ENCODE data around the gene FYN. TPM values are rescaled to one million over a fixed set of nuclear protein-coding genes. Genes with fewer than 3 reads are reported as not detected.
A peak's percentile ranks its signal among the peaks of the same experiment; 100 is the strongest.
"Not testable (repeated sequence)": the region's sequence is repeated elsewhere in the genome, so short reads cannot be mapped to it uniquely, and the experiment has no call there.

FYN gene
- polyA plus RNA-seq, 3 donors from 2014 or later, result 358 to 488 (median 414) TPM

DNA sequence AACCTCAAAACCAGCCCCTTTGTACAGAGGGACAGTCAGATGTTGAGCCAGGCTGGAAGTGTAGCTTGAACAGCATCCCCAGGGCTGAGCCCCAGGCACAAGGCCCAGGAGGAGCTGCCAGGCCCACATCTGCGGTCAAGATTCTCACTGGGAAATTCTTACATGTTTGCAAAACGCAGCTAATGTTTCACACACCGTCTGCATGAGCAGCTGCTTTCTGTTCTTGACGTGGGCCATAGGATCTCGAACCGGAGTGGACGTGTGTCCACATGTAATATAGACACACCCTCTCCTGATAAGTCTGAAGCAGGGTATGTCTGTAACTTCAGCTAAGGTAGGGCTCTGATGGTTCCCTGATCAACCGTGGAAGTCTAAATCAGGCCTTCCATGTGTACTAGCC lies 226.3 kb downstream of the FYN start:
- Mint-ChIP-seq H3K36me3 (peaks cover 5 to 39% (median 25%) of the 10 kb centered on the region in 3 donors), H3K4me3 (no peak overlapping the region), H3K9me3 (peaks cover 0 to 2% (median 0%) of the 10 kb centered on the region in 6 donors), H3K27me3 (ENCODE audit: low read depth in 3 of 3) (peaks cover 0 to 5% (median 0%) of the 10 kb centered on the region in 3 donors), H3K4me1 (no peaks in the 10 kb centered on the region), H3K27ac (no peak overlapping the region)
- no peak for DNase-seq

DNA sequence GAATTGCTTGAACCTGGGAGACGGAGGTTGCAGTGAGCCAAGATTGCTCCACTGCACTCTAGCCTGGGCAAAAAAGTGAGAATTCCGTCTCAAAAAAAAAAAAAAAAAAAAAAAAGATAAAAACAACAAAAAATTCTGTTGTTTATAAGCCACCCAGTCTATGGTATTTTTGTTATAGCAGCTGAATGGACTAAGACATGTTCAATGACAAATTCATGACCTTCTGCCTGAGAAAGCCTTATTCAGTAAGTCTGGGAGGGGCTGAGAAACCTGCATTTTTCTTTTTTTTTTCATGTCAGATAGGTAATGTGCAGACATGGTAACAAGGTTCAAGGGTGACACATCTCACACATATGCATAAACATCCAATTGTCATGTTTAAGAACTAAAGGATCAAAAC lies 227.2 kb downstream of the FYN start:
- Mint-ChIP-seq H3K4me3 (no peak overlapping the region), H3K9me3 (peaks cover 0 to 2% (median 0%) of the 10 kb centered on the region in 6 donors), H3K36me3 (peaks cover 5 to 36% (median 23%) of the 10 kb centered on the region in 3 donors), H3K27ac (peak overlapping the region in 2 of 6 donors; percentile 24 to 56), H3K27me3 (ENCODE audit: low read depth in 3 of 3) (peaks cover 0 to 5% (median 0%) of the 10 kb centered on the region in 3 donors), H3K4me1 (no peaks in the 10 kb centered on the region)
- no peak for DNase-seq

DNA sequence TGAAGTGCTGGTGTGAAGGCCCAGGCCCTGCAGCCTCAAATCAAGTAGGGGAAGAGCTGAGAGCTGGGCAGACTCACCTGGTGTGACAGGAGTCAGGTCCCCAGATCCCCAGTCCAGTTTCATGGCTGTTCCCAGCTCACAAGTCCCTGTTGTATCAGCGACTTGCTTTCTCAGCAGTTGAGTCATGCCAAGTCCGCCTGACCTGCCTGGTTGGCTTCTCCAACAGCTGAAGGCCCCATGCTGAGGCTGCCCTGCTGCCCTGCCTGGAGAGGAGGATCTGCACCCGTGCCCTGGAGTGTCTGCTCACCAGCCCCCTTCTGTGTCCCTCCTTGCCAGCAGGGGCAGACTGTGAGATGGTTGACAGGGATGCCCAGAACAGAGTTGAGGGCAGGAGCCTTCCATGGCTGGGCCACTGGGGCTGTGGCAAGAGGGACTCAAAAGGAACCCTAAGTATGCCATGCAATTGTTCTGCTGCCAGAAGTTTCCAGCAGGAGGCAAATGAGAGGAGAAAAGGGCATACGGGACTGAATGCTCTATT lies 228.3 kb downstream of the FYN start:
- Mint-ChIP-seq H3K27ac (no peak overlapping the region), H3K4me3 (no peak overlapping the region), H3K36me3 (peaks cover 10 to 37% (median 24%) of the 10 kb centered on the region in 3 donors)

DNA sequence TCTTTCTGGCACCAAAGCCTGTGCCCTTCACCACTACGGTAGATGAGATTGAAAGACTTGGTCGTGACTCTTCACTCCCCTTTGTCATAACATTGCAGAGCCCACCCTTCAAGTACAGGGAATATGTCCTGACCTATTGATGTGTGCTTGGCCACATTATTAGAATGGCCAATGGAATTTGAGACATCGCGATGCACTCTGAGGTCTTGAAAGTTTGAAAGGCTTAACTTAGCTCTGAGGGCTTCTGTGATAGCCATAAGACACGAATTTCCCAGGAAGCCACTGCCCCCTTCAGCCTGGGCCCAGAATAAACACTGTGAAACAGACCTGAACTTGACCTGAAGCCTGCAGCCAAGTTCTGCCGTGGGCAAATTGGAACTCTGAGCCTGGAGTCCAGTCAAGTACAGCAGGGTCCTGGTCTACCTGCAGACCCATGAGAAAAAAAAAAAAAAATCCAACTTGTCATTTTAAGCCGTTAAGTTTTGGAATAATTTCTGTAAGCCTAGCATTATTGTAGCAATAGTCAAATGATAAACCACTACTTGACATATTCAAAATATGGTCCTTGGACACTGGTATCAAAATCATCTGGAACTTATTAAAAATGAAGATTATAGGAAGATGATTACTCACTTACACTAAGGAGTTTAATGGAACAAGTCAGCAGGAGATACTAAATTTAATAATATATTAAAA lies 230.6 kb downstream of the FYN start:
- Mint-ChIP-seq H3K4me3 (no peak overlapping the region), H3K36me3 (peaks cover 15 to 40% (median 28%) of the 10 kb centered on the region in 3 donors), H3K4me1 (no peaks in the 10 kb centered on the region), H3K27ac (peak overlapping the region in 2 of 6 donors; percentile 12 to 22), H3K27me3 (ENCODE audit: low read depth in 3 of 3) (peaks cover 0 to 3% (median 2%) of the 10 kb centered on the region in 3 donors), H3K9me3 (peaks cover 0 to 2% (median 0%) of the 10 kb centered on the region in 6 donors)
- DNase-seq, result no peak

More for the DNA sequence above, 228.3 kb downstream of the FYN start:
- H3K4me1 Mint-ChIP-seq, result no peaks in the 10 kb centered on the region
- DNase-seq, result no peak
- H3K27me3 Mint-ChIP-seq (ENCODE audit: low read depth in 3 of 3), result peaks cover 0 to 4% (median 3%) of the 10 kb centered on the region in 3 donors
- H3K9me3 Mint-ChIP-seq, result peaks cover 0 to 2% (median 0%) of the 10 kb centered on the region in 6 donors

DNA sequence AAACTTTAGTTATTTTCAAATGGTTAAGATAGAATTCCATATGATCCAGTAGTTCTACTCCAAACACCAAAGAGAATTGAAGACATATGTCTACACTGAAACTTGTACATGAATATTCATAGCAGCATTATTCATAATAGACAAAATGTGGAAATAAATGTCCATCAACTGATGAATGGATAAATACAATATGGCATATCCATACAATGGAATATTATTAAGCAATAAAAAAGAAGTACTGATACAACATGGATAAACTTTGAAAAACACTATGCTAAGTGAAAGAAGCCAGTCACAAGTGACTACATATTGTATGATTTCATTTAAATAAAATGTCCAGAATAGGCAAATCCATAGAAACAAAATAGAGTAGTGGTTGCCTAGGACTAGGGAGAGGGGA lies 234.0 kb downstream of the FYN start:
- Mint-ChIP-seq H3K36me3 (peaks cover 19 to 42% (median 41%) of the 10 kb centered on the region in 3 donors), H3K4me1 (no peaks in the 10 kb centered on the region), H3K4me3 (no peak overlapping the region), H3K27me3 (ENCODE audit: low read depth in 3 of 3) (peaks cover 0 to 3% (median 2%) of the 10 kb centered on the region in 3 donors), H3K9me3 (peaks cover 0 to under 1% (median 0%) of the 10 kb centered on the region in 6 donors), H3K27ac (no peak overlapping the region)
- no peak for DNase-seq

DNA sequence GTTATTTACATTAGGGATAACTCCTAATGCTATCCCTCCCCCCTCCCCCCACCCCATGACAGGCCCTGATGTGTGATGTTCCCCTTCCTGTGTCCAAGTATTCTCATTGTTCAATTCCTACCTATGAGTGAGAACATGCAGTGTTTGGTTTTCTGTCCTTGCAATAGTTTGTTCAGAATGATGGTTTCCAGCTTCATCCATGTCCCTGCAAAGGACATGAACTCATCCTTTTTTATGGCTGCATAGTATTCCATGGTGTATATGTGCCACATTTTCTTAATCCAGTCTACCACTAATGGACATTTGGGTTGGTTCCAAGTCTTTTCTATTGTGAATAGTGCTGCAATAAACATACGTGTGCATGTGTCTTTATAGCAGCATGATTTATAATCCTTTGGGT lies 238.3 kb downstream of the FYN start:
- H3K4me1 Mint-ChIP-seq; H3K4me3 Mint-ChIP-seq; H3K9me3 Mint-ChIP-seq; H3K27me3 Mint-ChIP-seq (ENCODE audit: low read depth in 3 of 3); H3K27ac Mint-ChIP-seq; DNase-seq: not testable (repeated sequence)
- H3K36me3 Mint-ChIP-seq, result peaks cover 14 to 32% (median 23%) of the 10 kb centered on the region in 3 donors

DNA sequence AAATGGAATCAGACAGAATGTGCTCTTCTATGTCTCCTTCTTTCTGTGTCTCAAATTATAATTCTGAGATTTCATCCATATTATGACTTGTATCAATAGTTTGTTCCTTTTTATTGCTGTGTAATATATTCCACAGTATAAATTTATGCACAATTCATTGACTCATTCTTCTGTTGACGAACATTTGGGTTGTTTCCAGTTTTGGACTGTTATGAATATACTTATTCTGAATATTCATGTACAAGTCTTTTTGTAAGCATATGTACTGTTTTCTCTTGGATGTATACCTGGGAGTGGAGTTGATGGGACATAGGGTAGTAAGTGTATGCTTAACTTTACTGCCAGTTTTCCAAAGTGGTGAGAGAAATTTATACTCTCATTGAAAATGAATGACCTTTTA lies 239.4 kb downstream of the FYN start:
- H3K36me3 Mint-ChIP-seq, result peaks cover 13 to 30% (median 24%) of the 10 kb centered on the region in 3 donors
- H3K27me3 Mint-ChIP-seq (ENCODE audit: low read depth in 3 of 3), result no peaks in the 10 kb centered on the region

DNA sequence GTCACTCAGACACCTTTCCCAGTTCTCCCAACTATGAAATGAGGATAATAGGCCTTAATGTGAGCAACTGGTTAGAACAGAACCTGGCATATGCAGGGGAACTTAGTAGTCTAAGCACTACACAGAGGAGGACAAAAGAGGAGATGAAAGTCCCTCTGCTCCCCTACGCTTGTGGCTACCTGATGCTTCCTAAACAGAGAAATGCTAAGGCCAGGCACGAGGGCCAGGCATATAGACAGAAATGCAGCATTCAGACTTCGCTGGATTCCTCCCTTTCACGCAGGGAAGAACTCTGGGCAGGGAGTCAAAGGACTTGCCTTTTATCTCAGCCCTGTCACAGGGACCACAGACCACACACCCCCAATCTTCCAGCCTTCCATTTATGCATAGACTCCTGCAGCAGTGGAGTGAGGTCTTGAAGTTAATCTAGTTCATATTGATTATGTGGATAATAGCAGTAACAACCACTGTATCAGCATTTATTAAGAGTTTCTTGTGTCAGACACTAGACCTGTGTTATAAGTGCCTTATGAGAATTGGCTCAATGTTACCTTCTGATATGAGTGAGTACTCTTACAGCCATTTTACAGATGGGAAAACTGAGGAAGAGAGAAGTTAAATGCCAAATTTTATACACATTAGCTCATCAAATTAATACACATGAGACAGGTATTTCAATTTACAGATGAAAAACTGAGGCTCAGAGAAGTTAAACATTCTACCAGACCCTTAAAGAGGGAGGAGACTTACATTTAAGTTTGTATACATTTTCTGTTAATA lies 240.6 kb downstream of the FYN start:
- no peak for DNase-seq
- Mint-ChIP-seq H3K4me1 (no peaks in the 10 kb centered on the region), H3K27me3 (ENCODE audit: low read depth in 3 of 3) (no peaks in the 10 kb centered on the region), H3K36me3 (peaks cover 12 to 36% (median 26%) of the 10 kb centered on the region in 3 donors), H3K4me3 (no peak overlapping the region), H3K27ac (no peak overlapping the region), H3K9me3 (peaks cover 0 to 6% (median 2%) of the 10 kb centered on the region in 6 donors)

More for the DNA sequence above, 239.4 kb downstream of the FYN start:
- Mint-ChIP-seq H3K4me1 (no peaks in the 10 kb centered on the region), H3K27ac (no peak overlapping the region), H3K9me3 (peaks cover 0 to 6% (median 2%) of the 10 kb centered on the region in 6 donors), H3K4me3 (no peak overlapping the region)
- no peak for DNase-seq

DNA sequence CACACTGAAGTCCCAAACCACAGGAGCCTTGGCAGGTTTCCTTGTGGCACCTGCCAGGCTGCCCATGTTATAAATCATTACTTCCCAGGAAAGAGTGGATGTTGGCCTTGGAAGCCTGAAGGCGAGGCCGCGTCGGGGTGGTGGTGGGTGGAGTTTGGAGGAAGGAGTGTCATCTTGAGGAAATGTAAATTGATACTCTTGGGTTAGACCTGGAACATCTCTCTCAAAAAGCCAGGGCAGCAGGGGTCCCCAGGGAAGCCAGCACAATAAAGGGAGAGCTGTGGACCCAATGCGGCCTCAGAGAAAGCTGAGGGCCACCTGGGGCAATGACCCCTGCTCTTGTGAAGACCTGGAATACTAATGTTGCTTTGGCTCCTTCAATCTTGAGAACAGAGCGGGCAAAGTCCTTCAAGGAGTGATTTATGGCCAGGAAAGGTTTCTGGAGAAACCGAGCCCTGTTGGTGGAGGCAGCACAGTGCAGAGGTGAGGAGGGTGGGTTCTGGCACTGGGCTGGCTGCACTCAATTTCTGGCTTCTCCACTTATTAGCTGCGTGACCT lies 241.3 kb downstream of the FYN start:
- DNase-seq, result no peak
- no peak overlapping the region for H3K4me3 Mint-ChIP-seq
- peaks cover 5 to 29% (median 20%) of the 10 kb centered on the region in 3 donors for H3K36me3 Mint-ChIP-seq
- no peaks in the 10 kb centered on the region for H3K27me3 Mint-ChIP-seq (ENCODE audit: low read depth in 3 of 3)
- H3K4me1 Mint-ChIP-seq, result no peaks in the 10 kb centered on the region
- no peak overlapping the region for H3K27ac Mint-ChIP-seq
- H3K9me3 Mint-ChIP-seq, result peaks cover 0 to 6% (median 2%) of the 10 kb centered on the region in 6 donors

DNA sequence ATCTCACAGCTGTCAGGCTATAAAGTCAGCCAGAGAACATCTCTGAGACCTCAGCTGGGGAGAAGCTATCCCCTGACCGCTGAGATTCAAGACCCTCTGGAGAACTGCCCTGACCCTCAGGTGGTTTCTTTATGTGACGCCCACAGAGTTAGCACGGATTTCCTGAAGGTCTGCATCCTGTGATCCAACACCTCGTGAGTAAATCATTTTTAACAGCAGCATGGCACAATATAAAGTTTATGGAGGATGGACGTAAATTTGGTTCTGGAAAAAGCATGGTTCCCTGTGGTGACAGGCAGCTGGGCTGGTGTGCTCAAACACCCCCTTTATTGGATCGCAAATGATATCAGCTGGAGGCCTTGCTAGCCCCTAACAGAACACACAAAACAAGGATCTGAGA lies 242.2 kb downstream of the FYN start:
- Mint-ChIP-seq H3K27ac (no peak overlapping the region), H3K36me3 (peaks cover 5 to 21% (median 12%) of the 10 kb centered on the region in 3 donors), H3K4me3 (no peak overlapping the region), H3K27me3 (ENCODE audit: low read depth in 3 of 3) (no peaks in the 10 kb centered on the region), H3K4me1 (no peaks in the 10 kb centered on the region), H3K9me3 (peaks cover 0 to 6% (median 2%) of the 10 kb centered on the region in 6 donors)
- DNase-seq, result no peak

DNA sequence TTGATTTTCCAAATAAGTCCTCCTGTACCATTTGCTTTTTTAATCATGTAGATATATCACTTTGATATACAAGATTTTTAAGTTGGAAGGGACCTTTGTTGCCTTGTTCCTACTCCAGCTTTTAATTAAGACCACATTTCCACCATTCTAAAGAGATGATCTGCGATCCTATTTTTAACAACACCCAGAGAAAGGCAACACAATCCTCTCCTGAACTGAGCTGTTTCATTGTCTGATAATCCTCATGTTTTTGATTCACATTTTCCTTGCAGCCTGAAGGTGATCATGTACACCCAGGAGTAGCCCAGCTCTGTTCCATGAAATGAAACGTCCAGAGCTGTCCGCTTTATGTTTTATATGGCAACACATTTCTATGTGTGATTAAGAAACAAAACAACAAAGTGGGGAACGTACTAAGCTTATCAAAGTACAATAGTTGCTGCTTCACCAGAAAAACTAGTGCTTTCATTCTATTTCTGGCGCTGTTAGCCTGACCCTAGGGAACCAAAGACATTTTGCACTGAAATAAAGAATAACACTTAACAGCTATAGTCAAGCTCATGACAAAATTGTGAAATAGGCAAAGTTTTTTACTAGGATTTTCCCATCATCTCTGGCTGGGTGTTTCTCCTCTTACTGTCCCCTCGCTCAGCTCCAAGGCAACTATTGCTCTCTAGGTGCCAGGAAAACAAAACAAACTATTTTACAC lies 245.0 kb downstream of the FYN start:
- Mint-ChIP-seq H3K36me3 (peaks cover 5 to 28% (median 12%) of the 10 kb centered on the region in 3 donors), H3K4me1 (no peaks in the 10 kb centered on the region), H3K4me3 (no peak overlapping the region), H3K27ac (no peak overlapping the region), H3K27me3 (ENCODE audit: low read depth in 3 of 3) (no peaks in the 10 kb centered on the region), H3K9me3 (peaks cover 0 to 6% (median 2%) of the 10 kb centered on the region in 6 donors)
- DNase-seq, result no peak

DNA sequence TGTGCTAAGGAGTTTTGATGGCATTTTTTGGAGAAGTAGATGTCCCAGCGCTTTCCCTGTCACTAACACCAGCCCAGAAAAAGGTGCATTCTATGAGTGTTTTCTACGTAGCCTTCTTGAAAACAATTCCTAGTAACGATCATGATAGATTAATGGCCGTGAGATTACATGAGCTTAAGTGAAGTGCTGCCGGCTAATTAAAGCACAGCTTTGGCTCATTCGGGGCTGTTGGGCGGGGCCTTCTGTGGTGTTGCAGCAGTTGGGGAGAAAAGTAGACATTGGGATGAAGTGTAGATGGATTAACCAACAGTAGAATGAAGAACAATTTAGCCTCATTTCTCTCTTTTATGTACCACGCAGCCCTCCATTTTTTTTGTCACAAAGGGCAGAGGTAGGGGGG lies 246.8 kb downstream of the FYN start:
- no peaks in the 10 kb centered on the region for H3K27me3 Mint-ChIP-seq (ENCODE audit: low read depth in 3 of 3)
- no peaks in the 10 kb centered on the region for H3K4me1 Mint-ChIP-seq
- peaks cover 5 to 28% (median 15%) of the 10 kb centered on the region in 3 donors for H3K36me3 Mint-ChIP-seq
- no peak overlapping the region for H3K27ac Mint-ChIP-seq
- H3K9me3 Mint-ChIP-seq, result peaks cover 0 to 6% (median 2%) of the 10 kb centered on the region in 6 donors
- DNase-seq, result no peak
- H3K4me3 Mint-ChIP-seq, result no peak overlapping the region
